ENCODE data around the gene ENOSF1. TPM values are rescaled to one million over a fixed set of nuclear protein-coding genes. Genes with fewer than 3 reads are reported as not detected.

The ENOSF1 gene
- total RNA-seq, 1 experiment from 2014 or later: 88.5 TPM

DNA sequence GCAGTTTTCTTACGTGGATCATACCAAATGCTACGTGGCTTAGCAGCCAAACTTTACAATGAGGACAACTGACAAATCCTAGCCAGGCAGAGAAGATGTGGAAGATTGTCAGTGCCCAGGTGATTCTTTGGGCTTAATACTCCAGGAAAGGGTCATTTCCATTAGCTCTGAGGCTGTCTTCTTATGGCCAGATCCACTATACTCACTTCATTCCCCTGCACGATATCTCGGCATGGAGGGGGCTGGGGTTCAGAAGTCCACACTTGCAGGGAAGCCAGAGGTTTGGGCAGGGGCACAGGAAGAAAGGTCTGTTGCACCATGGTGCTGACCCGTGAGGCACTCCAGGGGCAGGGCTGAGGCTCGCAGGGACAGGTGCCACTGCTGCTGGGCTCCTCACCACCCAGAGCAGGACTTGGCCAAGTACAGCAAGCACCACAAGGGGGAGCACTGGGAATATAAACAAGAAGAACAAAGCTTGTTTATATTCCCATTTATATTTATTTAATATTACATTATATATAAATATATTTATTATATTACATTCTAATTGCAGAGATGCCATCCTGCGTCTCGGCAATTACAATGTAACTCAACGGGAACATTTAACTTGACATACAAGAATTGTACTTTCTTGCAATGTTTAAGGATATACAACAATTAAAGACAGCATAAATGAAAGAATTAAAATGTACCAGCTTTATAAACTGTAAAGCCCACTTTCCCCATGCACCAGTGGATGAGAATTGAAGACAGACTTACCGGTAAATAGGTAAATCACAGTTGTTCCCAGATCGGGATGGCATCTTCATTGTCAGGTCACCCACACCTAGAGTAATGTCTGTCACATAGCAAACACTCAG lies 88.4 kb downstream of the ENOSF1 start:
- peak; percentile 84 for DNase-seq
- Mint-ChIP-seq H3K27me3 (ENCODE audit: unreplicated experiment) (no peaks in the 10 kb centered on the region), H3K9me3 (ENCODE audit: low read depth, unreplicated experiment) (no peaks in the 10 kb centered on the region), H3K4me1 (ENCODE audit: low read depth, unreplicated experiment) (no peaks in the 10 kb centered on the region), H3K36me3 (ENCODE audit: insufficient read depth, unreplicated experiment) (no peaks in the 10 kb centered on the region), H3K4me3 (ENCODE audit: low read depth, unreplicated experiment) (no peak overlapping the region), H3K27ac (ENCODE audit: unreplicated experiment) (no peak overlapping the region)
- CTCF ChIA-PET: interaction anchor here (0.7 to 2.2 kb wide), 4 partner anchors 88 to 321 kb away, joined by 8 to 28 read pairs (median 18); partner anchors contain the start of gene ENOSF1
- intact Hi-C loops (cut with micrococcal nuclease; ENCODE audit: unreplicated experiment): loop anchor here (2.0 kb wide), 2 partner anchors 207 to 215 kb away; no protein-coding TSS in a partner anchor
- no TSS peak for BruUV-seq (replicated peaks)
- peak; percentile 67 for TF ChIP-seq CTCF (IDR thresholded peaks at IDR 0.05; ENCODE audit: unreplicated experiment)

DNA sequence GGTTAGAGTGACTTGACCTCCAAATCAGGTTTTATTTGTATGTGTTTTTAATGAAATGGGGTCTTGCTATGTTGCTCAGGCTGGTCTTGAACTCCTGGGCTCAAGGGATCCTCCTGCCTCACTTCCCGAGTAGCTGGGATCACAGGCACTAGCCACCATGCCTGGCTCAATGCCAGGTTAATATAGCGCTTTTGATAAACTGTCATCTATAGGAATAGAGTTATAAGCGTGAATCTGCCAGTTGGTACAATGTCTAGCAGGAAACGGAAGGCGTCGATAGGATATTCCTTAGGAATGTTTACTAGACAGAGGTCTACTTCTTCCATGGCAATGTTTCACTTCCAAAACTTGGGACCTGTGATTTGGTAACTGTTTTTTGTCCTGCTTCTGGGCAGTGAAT lies 90.1 kb downstream of the ENOSF1 start:
- TF ChIP-seq CTCF (IDR thresholded peaks at IDR 0.05; ENCODE audit: unreplicated experiment): no peak
- CTCF ChIA-PET: no interaction called here
- no peak overlapping the region for H3K27ac Mint-ChIP-seq (ENCODE audit: unreplicated experiment)
- no peaks in the 10 kb centered on the region for H3K27me3 Mint-ChIP-seq (ENCODE audit: unreplicated experiment)
- no peak overlapping the region for H3K4me3 Mint-ChIP-seq (ENCODE audit: low read depth, unreplicated experiment)
- intact Hi-C loops (cut with micrococcal nuclease; ENCODE audit: unreplicated experiment): no loop called here
- H3K4me1 Mint-ChIP-seq (ENCODE audit: low read depth, unreplicated experiment): no peaks in the 10 kb centered on the region
- BruUV-seq (replicated peaks): no TSS peak
- DNase-seq: no peak
- no peaks in the 10 kb centered on the region for H3K36me3 Mint-ChIP-seq (ENCODE audit: insufficient read depth, unreplicated experiment)
- H3K9me3 Mint-ChIP-seq (ENCODE audit: low read depth, unreplicated experiment): no peaks in the 10 kb centered on the region

- H3K9me3 Mint-ChIP-seq (ENCODE audit: low read depth, unreplicated experiment): no peaks in the 10 kb centered on the region
- no peaks in the 10 kb centered on the region for H3K36me3 Mint-ChIP-seq (ENCODE audit: insufficient read depth, unreplicated experiment)
- H3K4me1 Mint-ChIP-seq (ENCODE audit: low read depth, unreplicated experiment): no peaks in the 10 kb centered on the region
- no peak for DNase-seq
- intact Hi-C loops (cut with micrococcal nuclease; ENCODE audit: unreplicated experiment): no loop called here
- no peak overlapping the region for H3K4me3 Mint-ChIP-seq (ENCODE audit: low read depth, unreplicated experiment)
- H3K27me3 Mint-ChIP-seq (ENCODE audit: unreplicated experiment): no peaks in the 10 kb centered on the region
- no peak for TF ChIP-seq CTCF (IDR thresholded peaks at IDR 0.05; ENCODE audit: unreplicated experiment)
- BruUV-seq (replicated peaks): no TSS peak
- H3K27ac Mint-ChIP-seq (ENCODE audit: unreplicated experiment): no peak overlapping the region
- CTCF ChIA-PET: interaction anchor here (0.6 kb wide), 1 partner anchor 37 kb away, joined by 3 read pairs; no protein-coding TSS in a partner anchor
These were observed 91.0 kb downstream of the ENOSF1 start for GRCh38 chr18:621291-622043.

Other genes starting within 250 kb of the ENOSF1 start
- gene COLEC12, start 211.9 kb downstream of the ENOSF1 start, total RNA-seq (2022): not detected in 2 replicates
- gene CETN1, start 132.2 kb downstream of the ENOSF1 start, total RNA-seq (2022): not detected in 2 replicates
- 0.64 TPM in 1 of 2 replicates, not detected in the other for gene CLUL1, start 115.6 kb downstream of the ENOSF1 start, total RNA-seq (2022)
- 71.8 and 84.1 TPM in 2 replicates for gene TYMS, start 55.0 kb downstream of the ENOSF1 start, total RNA-seq (2022)
- gene YES1, start 99.6 kb upstream of the ENOSF1 start, total RNA-seq (2022): 58.4 and 61.2 TPM in 2 replicates
- not detected in 2 replicates for gene ADCYAP1, start 192.2 kb upstream of the ENOSF1 start, total RNA-seq (2022)